Stimulated activated CD4-positive, alpha-beta T cell treated with anti-CD3 and anti-CD28 coated beads, Interleukin-4, amount 100 ng/mL, for 48 hours (primary cell): Measurements from ENCODE around the gene FIBP.

Source experiments
- DNase-seq, 2 donors: peaks; one replicate each; pipeline ENCODE4 v3.0.0-alpha.2; 2020; ENCODE audit warnings: low read depth in 2 of 2

FIBP gene

DNA sequence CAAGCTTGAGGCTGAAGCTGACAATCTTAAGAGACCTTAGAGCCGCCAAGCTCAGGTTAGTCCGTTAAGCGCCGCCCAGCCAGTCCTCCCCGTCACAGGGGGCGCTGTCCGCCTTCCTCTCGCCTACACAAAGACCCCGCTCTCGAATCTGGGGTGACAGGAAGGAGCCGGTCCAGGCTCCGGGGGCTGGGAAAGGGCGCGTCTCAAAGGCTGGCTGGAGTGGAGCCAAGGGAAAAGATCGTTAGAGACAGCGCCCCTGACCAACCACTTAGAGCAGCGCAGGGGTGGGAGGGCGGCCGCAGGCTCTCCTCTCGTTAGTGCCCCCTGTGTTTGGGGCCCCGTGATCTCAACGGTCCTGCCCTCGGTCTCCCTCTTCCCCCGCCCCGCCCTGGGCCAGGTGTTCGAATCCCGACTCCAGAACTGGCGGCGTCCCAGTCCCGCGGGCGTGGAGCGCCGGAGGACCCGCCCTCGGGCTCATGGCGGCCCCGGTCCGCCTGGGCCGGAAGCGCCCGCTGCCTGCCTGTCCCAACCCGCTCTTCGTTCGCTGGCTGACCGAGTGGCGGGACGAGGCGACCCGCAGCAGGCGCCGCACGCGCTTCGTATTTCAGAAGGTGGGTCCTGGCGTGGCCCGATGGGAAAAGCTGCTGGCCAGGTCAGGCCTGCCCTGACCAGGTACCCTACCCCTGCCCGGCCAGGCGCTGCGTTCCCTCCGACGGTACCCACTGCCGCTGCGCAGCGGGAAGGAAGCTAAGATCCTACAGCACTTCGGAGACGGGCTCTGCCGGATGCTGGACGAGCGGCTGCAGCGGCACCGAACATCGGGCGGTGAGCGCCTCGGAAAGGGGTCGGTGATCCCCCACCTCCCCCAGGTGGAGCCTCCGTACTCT lies 27.8 kb downstream of the FIBP start, which contains the start of gene MUS81:
MUS81 (plus strand) TSS at position 156 of the 887 bp plus-strand sequence; CDS start at position 477, 321 bp downstream.
- DNase-seq = peak; percentile 94 to 95

GRCh38 chr11:65859812-65860277 lies 28.4 kb downstream of the FIBP start:
- DNase-seq = peak in 1 of 2 donors; percentile 41

DNA sequence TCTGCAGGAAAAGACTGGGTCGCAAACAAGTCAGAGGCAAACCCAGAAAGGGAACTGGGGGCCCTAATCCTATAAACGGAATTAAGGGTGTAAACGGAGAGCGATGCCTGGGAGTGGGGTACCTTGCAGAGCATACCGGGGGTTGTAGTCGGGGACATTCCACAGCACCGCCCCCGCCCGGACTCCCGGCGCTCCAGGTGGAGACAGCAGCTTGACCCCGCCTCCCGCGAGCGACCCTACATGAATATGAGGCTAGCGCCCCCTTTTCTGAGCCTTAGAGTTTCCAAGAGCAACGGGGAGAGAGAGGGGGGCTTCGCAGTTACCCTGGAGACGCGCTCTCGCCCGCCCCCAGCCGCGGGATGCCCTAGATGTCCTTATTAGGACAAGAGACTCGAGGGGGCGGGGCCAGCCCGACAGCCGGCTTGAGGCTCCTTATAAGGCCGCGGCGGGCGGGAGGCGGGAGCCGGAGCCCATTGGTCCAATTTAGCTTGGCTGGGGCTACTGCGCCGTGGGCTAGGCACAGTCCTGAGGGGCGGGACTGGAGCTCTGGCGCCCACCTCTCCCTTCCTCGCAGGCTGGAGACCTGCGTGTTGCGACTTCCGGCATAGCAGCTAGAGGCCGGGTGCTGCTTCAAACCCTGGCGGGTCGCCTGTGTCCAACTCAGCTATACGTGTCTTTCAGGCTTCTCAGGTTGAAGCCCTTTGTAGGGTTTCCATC lies 29.0 kb downstream of the FIBP start:
- DNase-seq = peak; percentile 97 to 99

GRCh38 chr11:65858681-65859087 lies 29.6 kb downstream of the FIBP start:
- no peak for DNase-seq

DNA sequence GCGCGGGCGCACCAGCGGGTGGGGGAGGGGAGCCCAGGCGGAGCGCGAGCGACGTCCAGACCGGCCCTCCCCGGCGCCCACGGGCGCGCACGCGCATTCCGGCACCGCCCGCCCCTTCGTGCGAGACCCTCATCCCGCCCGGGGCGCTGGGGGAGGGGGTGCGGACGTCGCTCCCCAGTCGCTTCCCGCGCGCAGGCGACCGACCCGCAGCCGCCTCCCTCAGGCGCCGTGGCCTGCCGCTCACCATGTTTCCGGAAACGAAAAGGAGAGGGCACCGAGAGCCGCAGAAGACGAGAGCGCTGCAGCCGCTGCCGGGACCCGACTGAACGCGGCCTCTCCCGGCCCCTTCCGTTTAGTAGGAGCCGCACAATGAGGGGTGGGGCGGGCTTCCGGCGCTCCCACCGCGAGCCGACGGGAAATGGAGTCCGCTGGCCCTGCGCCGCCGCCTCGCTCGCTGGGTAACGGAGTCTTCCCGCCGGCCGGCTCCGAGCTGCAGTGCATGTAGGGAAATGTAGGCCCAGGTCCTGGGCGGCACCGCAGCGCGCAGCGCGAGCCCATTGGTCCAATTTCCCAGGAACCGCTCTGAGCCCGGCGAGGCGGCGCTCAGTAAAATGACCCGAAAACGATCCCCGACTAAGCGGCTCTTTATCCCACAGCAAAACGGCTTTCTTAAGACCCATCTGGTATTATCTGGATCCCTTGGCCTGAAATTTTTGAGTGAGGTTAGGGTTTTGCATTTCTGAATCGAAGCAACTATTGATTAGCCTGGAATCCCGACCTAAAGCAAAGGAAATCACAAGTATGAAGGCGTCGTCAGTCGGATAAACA lies 30.2 kb downstream of the FIBP start, which contains the start of gene CFL1:
CFL1 (minus strand) TSS at position 328 of the 828 bp plus-strand sequence; CDS start at position 247, 81 bp downstream.
- peak; percentile 95 to 97 for DNase-seq

DNA sequence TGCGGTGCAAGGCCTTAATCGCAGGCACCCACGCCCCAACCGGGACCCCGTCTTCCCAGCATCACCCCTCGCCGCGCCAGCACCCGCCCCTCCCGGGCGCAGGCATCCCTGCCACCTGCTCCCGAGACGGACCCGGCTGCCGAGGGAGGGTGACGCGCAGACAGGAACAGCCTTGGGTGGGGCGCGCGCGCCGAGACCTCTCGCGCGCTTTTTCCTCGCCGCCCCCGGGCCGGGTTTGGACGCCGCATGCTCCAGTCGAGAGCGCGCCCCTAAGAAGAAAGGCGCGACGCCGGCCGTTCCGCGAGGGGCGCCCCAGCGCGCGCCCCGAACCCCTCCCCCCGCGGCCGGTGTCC lies 30.8 kb downstream of the FIBP start:
- peak in 1 of 2 donors; percentile 54 for DNase-seq

GRCh38 chr11:65856689-65857499 lies 31.4 kb downstream of the FIBP start:
- DNase-seq = peak; percentile 75 to 82

DNA sequence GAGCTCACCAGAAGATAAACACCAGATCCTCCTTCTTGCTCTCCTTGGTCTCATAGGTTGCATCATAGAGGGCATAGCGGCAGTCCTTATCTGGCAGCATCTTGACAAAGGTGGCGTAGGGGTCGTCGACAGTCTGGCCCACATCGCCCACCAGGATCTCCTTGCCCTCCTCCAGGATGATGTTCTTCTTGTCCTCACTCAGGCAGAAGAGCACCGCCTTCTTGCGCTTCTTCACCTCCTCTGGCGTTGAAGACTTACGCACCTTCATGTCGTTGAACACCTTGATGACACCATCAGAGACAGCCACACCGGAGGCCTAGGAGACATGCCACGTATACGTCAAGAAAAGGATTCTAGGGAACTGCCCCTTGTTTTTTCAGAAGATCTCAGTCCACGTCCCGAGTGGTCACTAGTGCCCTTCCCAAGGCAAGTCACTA lies 32.3 kb downstream of the FIBP start:
- DNase-seq = no peak

GRCh38 chr11:65854852-65855837 lies 33.1 kb downstream of the FIBP start:
- no peak for DNase-seq

DNA sequence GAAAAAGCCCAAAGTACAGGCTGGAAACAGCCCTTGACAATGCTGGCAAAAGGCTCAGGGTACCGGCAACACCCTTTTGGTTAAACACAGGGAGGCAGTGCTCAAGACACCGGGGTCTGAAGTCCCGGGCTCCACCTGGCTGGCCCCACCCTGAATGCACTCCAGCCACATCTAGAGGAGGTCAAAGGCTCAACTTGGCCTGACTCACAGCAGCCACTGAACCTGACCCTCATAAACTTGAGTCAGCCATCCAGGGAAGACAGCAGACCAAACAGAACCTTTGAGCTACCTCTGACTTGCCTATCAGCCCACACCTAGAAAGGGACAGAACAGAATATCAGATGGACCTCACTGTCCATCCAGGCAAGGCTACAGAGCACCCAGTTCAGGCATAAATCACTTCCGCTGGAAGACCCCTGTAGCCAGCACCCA lies 34.1 kb downstream of the FIBP start:
- DNase-seq = no peak

- DNase-seq = no peak
Observed at GRCh38 chr11:65853246-65853979, 34.9 kb downstream of the FIBP start.

DNA sequence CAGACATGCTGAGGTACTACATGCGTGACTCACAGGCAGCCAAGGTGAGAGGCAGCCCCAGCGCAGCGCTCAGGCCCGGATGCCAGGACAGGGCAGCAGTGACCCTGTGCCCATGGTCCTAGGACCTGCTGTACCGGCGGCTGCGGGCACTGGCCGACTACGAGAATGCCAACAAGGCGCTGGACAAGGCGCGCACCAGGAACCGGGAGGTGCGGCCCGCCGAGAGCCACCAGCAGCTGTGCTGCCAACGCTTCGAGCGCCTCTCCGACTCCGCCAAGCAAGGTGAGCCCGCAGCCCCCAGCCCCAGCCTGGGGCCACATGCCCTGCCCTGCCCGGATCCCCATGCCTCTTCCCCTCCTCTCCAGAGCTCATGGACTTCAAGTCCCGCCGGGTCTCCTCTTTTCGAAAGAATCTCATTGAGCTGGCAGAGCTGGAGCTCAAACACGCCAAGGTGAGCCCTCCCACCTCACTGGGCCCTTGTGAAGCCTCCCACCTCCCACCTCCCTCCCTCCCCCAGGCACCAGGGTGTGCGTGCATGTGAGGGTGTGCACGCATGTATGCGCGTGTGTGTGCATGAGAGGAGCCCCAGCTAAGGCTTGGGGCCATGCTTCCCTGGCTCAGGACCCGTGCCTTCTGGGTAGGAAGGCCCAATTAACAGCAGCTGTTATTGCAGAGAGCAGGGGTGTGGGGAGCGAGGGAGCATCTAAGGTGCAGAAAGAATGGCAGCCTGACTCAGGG lies 35.6 kb downstream of the FIBP start:
- no peak for DNase-seq

DNA sequence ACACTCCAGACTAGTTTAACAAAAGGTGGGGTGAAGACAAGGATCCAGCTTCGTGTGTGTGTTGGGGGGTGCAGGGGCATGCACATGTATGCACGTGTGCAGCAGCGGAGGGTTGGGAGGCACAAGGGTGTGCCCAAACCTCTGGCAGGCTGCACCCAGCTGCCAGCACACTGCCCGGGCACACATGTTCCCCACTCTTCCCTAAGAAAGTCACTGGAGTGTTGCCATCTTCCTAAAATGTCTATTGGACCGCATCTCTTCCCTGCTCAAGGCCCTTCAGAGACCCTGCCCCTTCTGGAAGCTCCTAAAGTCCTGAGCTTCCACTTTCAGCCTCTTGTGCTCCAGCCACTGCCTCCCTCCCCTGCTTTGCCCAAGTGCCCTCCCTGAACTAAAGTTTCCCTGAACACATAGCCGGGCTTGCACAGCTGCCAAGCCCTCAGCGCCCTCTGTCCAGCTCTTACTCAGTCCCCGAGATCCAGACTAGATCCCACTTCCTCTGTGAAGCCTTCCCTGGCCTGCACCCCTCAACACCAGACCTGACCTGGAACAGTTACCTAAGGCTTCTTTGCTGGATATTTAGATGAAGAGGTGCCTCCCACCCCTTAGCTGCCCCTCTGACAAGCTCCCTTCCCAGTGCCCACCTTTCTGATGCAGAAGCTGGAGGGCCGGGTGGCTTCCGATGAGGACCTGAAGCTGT lies 36.3 kb downstream of the FIBP start:
- no peak for DNase-seq

DNA sequence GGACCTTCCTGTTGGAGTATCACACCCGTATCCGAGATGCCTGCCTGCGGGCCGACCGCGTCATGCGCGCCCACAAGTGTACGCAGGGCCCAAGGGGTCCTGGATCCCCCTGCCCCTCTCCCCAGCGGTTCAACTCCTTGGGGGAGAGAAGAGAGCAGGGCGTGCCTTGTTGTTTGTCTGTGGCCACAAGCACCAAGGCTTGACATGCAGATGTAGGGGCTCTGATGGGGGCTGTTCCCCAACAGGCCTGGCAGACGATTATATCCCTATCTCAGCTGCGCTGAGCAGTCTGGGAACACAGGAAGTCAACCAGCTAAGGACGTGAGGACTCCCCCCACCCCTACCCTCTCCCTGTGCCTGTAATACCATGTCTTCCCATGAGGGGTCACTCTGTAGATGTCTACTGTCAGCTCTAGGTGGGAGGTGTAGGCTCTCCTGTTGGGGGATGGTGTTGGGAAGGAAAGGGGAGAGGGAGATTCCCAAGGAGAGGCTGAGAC lies 37.1 kb downstream of the FIBP start:
- DNase-seq = no peak

- no peak for DNase-seq
Observed at GRCh38 chr11:65850217-65851082, 37.8 kb downstream of the FIBP start.

DNA sequence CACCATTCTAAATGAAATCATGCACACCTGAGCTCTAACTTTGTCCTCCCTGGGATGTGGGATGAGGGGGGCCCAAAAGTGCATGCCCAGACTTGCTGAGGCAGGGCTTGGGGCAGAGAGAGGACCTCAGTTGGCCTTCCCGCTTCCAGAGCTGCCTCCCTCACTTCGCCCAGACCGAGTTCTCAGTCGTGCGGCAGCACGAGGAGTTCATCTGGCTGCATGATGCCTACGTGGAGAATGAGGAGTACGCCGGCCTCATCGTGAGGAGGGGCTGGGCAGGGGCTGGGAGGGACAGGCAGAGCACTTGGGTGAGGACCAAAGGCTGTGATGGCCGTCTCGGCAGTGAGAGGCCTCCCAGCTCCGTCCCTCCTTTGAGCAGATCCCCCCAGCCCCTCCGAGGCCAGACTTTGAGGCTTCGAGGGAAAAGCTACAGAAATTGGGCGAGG lies 38.5 kb downstream of the FIBP start:
- DNase-seq = no peak
